WTC11 (cell line): ENCODE results near the gene NXN. TPM values are rescaled to one million over a fixed set of nuclear protein-coding genes. Genes with fewer than 3 reads are reported as not detected.
"Not testable (repeated sequence)": the region's sequence is repeated elsewhere in the genome, so short reads cannot be mapped to it uniquely, and the experiment has no call there.

Experiments used
- ATAC-seq: fragments of 200-7000 bp; cut with Tn5 transposase; 2 replicates; pipeline ENCODE4 v1.10.0; 2021; ENCODE audit warnings: mild to moderate bottlenecking, moderate library complexity
- CTCF ChIA-PET: fragments of 300-600 bp; sonication (Branson Sonifier 250); formaldehyde crosslinking; loops from one replicate; lab custom pipeline; 2021; ENCODE audit warnings: antibody characterized with exemption; lab: Charles Lee
- POLR2A ChIA-PET: fragments of 350-600 bp; sonication (Branson Sonifier 250); formaldehyde crosslinking; loops from one replicate; lab custom pipeline; 2021; ENCODE audit warnings: antibody characterized with exemption; lab: Charles Lee
- DNase-seq: peaks from one replicate; pipeline ENCODE4 v3.0.0; 2021; ENCODE audit warnings: low spot score
- H3K27ac Mint-ChIP-seq: 2 replicates; pipeline ENCODE4 v1.8.0; 2021; ENCODE audit warnings: mixed read lengths
- H3K27me3 Mint-ChIP-seq: 2 replicates; pipeline ENCODE4 v1.8.0; 2021; ENCODE audit warnings: low read depth, mild to moderate bottlenecking, moderate library complexity, mixed read lengths
- H3K36me3 Mint-ChIP-seq: 2 replicates; pipeline ENCODE4 v1.8.0; 2021; ENCODE audit warnings: mixed read lengths
- H3K4me1 Mint-ChIP-seq: 2 replicates; pipeline ENCODE4 v1.8.0; 2022; ENCODE audit warnings: mixed read lengths
- H3K4me3 Mint-ChIP-seq: 2 replicates; pipeline ENCODE4 v1.8.0; 2021; ENCODE audit warnings: mild to moderate bottlenecking, moderate library complexity, mixed read lengths
- H3K9me3 Mint-ChIP-seq: 2 replicates; pipeline ENCODE4 v1.8.0; 2021; ENCODE audit warnings: mixed read lengths
- CREB1 ChIP-seq: sonication (generic); formaldehyde crosslinking; IDR thresholded peaks from 2 replicates; pipeline ENCODE4 v1.8.0; 2023; ENCODE audit warnings: mild to moderate bottlenecking, missing genetic modification reagents
- ESRRA ChIP-seq: sonication (generic); formaldehyde crosslinking; IDR thresholded peaks from 2 replicates; pipeline ENCODE4 v1.8.1; 2022; ENCODE audit warnings: mild to moderate bottlenecking, missing genetic modification reagents, borderline replicate concordance
- IRF2 ChIP-seq: sonication (generic); formaldehyde crosslinking; IDR thresholded peaks from 2 replicates; pipeline ENCODE4 v1.8.0; 2022; ENCODE audit warnings: low read depth, missing genetic modification reagents, borderline replicate concordance
- JUN ChIP-seq: sonication (generic); formaldehyde crosslinking; IDR thresholded peaks from 2 replicates; pipeline ENCODE4 v1.8.0; 2023; ENCODE audit warnings: mild to moderate bottlenecking, missing genetic modification reagents
- MXD4 ChIP-seq: fragments of 250-450 bp; sonication (Bioruptor Pico); IDR thresholded peaks from 2 replicates; pipeline ENCODE4 v1.8.0; 2021; ENCODE audit warnings: mild to moderate bottlenecking, moderate library complexity, borderline replicate concordance
- NR3C1 ChIP-seq: sonication (generic); formaldehyde crosslinking; conservative IDR thresholded peaks from 2 replicates; pipeline ENCODE4 v1.8.1; 2023; ENCODE audit warnings: low read depth, mild to moderate bottlenecking, missing genetic modification reagents
- RELA ChIP-seq: sonication (generic); formaldehyde crosslinking; IDR thresholded peaks from 2 replicates; pipeline ENCODE4 v1.8.1; 2022; ENCODE audit warnings: missing genetic modification reagents, mild to moderate bottlenecking, borderline replicate concordance
- SMAD4 ChIP-seq: sonication (generic); formaldehyde crosslinking; IDR thresholded peaks from 2 replicates; pipeline ENCODE4 v1.8.0; 2022; ENCODE audit warnings: mild to moderate bottlenecking, missing genetic modification reagents
- TEAD4 ChIP-seq: sonication (generic); formaldehyde crosslinking; IDR thresholded peaks from 2 replicates; pipeline ENCODE4 v1.8.0; 2022; ENCODE audit warnings: mild to moderate bottlenecking, missing genetic modification reagents
- ZNF138 ChIP-seq: sonication (generic); formaldehyde crosslinking; conservative IDR thresholded peaks from 2 replicates; pipeline ENCODE4 v1.8.1; 2022; ENCODE audit warnings: mild to moderate bottlenecking, moderate library complexity, missing genetic modification reagents
- ZNF219 ChIP-seq: sonication (generic); formaldehyde crosslinking; IDR thresholded peaks from 2 replicates; pipeline ENCODE4 v1.8.0; 2023; ENCODE audit warnings: missing genetic modification reagents, mild to moderate bottlenecking, borderline replicate concordance
- ZNF263 ChIP-seq: sonication (generic); formaldehyde crosslinking; IDR thresholded peaks from 2 replicates; pipeline ENCODE4 v1.8.1; 2022; ENCODE audit warnings: low read depth, mild to moderate bottlenecking, moderate library complexity, missing genetic modification reagents
- ZNF671 ChIP-seq: fragments of 250-450 bp; sonication (Bioruptor Pico); IDR thresholded peaks from 2 replicates; pipeline ENCODE4 v1.8.0; 2021; ENCODE audit warnings: mild to moderate bottlenecking
- total RNA-seq: library from RNA; stranded (reverse); gene quantifications from 3 replicates; pipeline ENCODE4 v1.2.3, GENCODE V29; 2021
- TF ChIP-seq, protein P1 (sequence below): sonication (generic); formaldehyde crosslinking; IDR thresholded peaks from 2 replicates; pipeline ENCODE4 v1.8.1; 2022; ENCODE audit warnings: low read depth, missing genetic modification reagents, borderline replicate concordance
- TF ChIP-seq, protein P2 (sequence below): fragments of 250-450 bp; sonication (Bioruptor Pico); IDR thresholded peaks from 2 replicates; pipeline ENCODE4 v1.8.0; 2021; ENCODE audit warnings: mild to moderate bottlenecking
- TF ChIP-seq, protein P3 (sequence below): fragments of 250-450 bp; sonication (Bioruptor Pico); IDR thresholded peaks from 2 replicates; pipeline ENCODE4 v1.9.0; 2021; ENCODE audit warnings: mild to moderate bottlenecking, borderline replicate concordance
- TF ChIP-seq, protein P4 (sequence below): sonication (generic); formaldehyde crosslinking; IDR thresholded peaks from 2 replicates; pipeline ENCODE4 v1.8.1; 2023; ENCODE audit warnings: mild to moderate bottlenecking, missing genetic modification reagents
- TF ChIP-seq, protein P5 (sequence below): sonication (generic); formaldehyde crosslinking; IDR thresholded peaks from 2 replicates; pipeline ENCODE4 v1.8.1; 2023; ENCODE audit warnings: mild to moderate bottlenecking, moderate library complexity, missing genetic modification reagents
- TF ChIP-seq, protein P6 (sequence below): sonication (generic); formaldehyde crosslinking; IDR thresholded peaks from 2 replicates; pipeline ENCODE4 v1.8.1; 2023; ENCODE audit warnings: mild to moderate bottlenecking, missing genetic modification reagents, moderate library complexity

NXN gene
- total RNA-seq, 1 experiment from 2014 or later = 96.8 TPM

DNA sequence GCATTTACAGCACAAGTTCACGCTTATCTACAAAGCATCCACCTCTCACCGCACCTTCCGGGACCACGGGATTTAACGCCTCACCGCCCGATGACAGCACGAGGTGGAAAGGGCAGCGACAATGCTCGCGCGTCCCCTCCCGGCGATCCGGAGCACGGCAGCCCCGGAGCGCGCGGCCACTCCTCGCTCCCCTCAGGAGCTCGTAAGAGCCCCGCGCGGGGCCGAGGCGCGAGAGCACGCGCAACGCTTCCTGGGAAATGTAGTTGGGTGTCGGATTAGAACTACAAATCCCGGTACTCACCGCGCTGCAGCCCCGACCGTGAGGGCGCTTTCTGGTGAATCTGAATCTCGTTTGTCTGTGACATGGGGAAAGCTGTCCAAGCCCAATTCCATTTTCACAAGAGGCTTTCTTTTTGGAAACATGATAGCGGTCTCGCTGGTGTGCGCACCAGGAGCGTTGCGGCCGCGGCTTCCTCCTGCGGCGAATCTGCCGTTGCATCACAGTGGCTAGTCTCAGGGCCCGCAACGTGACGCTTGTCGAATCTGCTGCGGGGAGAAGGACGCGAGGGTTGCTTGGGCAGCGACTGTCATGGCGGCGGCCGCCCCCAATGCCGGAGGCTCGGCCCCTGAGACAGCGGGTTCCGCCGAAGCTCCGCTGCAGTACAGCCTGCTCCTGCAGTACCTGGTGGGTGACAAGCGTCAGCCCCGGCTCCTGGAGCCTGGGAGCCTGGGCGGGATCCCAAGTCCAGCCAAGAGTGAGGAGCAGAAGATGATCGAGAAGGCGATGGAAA lies 17.2 kb upstream of the NXN start, which contains the start of gene TIMM22 (continued):
- TF ChIP-seq ZNF138 (CRISPR knock-in tag) (no peak), RELA (CRISPR knock-in tag) (0 out of 2 replicates have a peak, but pooled peaks have one; percentile 73), ESRRA (CRISPR knock-in tag) (0 out of 2 replicates have a peak, but pooled peaks have one; percentile 50), CREB1 (CRISPR knock-in tag) (no peak; the same call in 1 of the 2 replicates), ZNF219 (CRISPR knock-in tag) (no peak), ZNF263 (CRISPR knock-in tag) (no peak), TEAD4 (CRISPR knock-in tag) (no peak), ZNF671 (no peak)
- TF ChIP-seq, protein P1, sequence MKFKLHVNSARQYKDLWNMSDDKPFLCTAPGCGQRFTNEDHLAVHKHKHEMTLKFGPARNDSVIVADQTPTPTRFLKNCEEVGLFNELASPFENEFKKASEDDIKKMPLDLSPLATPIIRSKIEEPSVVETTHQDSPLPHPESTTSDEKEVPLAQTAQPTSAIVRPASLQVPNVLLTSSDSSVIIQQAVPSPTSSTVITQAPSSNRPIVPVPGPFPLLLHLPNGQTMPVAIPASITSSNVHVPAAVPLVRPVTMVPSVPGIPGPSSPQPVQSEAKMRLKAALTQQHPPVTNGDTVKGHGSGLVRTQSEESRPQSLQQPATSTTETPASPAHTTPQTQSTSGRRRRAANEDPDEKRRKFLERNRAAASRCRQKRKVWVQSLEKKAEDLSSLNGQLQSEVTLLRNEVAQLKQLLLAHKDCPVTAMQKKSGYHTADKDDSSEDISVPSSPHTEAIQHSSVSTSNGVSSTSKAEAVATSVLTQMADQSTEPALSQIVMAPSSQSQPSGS (CRISPR knock-in tag) = no peak
- TF ChIP-seq, protein P2, sequence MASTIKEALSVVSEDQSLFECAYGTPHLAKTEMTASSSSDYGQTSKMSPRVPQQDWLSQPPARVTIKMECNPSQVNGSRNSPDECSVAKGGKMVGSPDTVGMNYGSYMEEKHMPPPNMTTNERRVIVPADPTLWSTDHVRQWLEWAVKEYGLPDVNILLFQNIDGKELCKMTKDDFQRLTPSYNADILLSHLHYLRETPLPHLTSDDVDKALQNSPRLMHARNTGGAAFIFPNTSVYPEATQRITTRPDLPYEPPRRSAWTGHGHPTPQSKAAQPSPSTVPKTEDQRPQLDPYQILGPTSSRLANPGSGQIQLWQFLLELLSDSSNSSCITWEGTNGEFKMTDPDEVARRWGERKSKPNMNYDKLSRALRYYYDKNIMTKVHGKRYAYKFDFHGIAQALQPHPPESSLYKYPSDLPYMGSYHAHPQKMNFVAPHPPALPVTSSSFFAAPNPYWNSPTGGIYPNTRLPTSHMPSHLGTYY (CRISPR knock-in tag) = no peak
- TF ChIP-seq, protein P3, sequence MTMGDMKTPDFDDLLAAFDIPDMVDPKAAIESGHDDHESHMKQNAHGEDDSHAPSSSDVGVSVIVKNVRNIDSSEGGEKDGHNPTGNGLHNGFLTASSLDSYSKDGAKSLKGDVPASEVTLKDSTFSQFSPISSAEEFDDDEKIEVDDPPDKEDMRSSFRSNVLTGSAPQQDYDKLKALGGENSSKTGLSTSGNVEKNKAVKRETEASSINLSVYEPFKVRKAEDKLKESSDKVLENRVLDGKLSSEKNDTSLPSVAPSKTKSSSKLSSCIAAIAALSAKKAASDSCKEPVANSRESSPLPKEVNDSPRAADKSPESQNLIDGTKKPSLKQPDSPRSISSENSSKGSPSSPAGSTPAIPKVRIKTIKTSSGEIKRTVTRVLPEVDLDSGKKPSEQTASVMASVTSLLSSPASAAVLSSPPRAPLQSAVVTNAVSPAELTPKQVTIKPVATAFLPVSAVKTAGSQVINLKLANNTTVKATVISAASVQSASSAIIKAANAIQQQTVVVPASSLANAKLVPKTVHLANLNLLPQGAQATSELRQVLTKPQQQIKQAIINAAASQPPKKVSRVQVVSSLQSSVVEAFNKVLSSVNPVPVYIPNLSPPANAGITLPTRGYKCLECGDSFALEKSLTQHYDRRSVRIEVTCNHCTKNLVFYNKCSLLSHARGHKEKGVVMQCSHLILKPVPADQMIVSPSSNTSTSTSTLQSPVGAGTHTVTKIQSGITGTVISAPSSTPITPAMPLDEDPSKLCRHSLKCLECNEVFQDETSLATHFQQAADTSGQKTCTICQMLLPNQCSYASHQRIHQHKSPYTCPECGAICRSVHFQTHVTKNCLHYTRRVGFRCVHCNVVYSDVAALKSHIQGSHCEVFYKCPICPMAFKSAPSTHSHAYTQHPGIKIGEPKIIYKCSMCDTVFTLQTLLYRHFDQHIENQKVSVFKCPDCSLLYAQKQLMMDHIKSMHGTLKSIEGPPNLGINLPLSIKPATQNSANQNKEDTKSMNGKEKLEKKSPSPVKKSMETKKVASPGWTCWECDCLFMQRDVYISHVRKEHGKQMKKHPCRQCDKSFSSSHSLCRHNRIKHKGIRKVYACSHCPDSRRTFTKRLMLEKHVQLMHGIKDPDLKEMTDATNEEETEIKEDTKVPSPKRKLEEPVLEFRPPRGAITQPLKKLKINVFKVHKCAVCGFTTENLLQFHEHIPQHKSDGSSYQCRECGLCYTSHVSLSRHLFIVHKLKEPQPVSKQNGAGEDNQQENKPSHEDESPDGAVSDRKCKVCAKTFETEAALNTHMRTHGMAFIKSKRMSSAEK (CRISPR knock-in tag) = no peak

DNA sequence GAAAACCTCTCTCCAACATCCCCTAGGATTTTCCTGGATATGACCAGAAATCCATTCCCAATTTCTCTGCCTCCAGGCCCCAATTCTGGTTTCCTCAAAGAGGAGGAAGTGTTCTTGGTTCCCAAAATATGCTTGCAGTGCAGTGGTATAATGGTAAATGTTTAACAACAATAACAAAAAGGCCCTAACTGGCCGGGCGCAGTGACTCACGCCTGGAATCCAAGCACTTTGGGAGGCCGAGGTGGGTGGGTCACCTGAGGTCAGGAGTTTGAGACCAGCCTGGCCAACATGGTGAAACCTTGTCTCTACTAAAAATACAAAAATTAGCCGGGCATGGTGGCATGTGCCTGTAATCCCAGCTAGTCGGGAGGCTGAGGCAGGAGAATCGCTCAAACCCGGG lies 15.7 kb upstream of the NXN start:
- peaks cover 19% of the 10 kb centered on the region for H3K27me3 Mint-ChIP-seq
- CTCF ChIA-PET = interaction anchor here (1.5 kb wide), 1 partner anchor 53 kb away, joined by 5 read pairs; no protein-coding TSS in a partner anchor
- H3K4me3 Mint-ChIP-seq = not testable (repeated sequence)

DNA sequence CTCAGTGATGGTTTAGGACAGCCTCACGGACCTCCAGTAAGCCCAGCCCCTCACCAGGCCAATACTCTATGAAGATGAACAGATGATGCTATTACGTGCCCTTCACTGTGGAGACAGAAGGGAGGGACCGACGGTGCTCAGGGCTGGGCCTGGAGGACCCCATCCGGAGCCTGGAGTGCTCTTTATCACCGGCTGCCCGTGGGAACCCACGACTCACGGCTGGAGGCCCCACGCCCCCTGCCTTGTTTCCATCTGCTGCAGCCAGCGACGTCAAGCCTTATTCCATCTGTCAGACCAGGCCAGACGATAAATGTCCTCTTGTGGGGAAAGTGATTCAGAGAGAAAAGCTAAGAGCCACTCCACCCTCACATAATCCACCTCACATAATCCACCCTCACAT lies 13.4 kb upstream of the NXN start:
- Mint-ChIP-seq H3K27me3 (peaks cover 19% of the 10 kb centered on the region), H3K36me3 (no peaks in the 10 kb centered on the region), H3K9me3 (peaks cover 14% of the 10 kb centered on the region), H3K27ac (no peak overlapping the region), H3K4me1 (peaks cover 4% of the 10 kb centered on the region), H3K4me3 (no peak overlapping the region)
- ATAC-seq = no peak
- ChIA-PET CTCF (interaction anchor here (1.8 kb wide), 1 partner anchor 12 kb away, joined by 4 read pairs; no protein-coding TSS in a partner anchor), POLR2A (no interaction called here)
- no peak for DNase-seq
- TF ChIP-seq, protein P4, sequence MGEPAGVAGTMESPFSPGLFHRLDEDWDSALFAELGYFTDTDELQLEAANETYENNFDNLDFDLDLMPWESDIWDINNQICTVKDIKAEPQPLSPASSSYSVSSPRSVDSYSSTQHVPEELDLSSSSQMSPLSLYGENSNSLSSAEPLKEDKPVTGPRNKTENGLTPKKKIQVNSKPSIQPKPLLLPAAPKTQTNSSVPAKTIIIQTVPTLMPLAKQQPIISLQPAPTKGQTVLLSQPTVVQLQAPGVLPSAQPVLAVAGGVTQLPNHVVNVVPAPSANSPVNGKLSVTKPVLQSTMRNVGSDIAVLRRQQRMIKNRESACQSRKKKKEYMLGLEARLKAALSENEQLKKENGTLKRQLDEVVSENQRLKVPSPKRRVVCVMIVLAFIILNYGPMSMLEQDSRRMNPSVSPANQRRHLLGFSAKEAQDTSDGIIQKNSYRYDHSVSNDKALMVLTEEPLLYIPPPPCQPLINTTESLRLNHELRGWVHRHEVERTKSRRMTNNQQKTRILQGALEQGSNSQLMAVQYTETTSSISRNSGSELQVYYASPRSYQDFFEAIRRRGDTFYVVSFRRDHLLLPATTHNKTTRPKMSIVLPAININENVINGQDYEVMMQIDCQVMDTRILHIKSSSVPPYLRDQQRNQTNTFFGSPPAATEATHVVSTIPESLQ (CRISPR knock-in tag) = no peak
- TF ChIP-seq MXD4 (no peak), IRF2 (CRISPR knock-in tag) (no peak), NR3C1 (no peak), SMAD4 (CRISPR knock-in tag) (no peak), JUN (no peak)
- TF ChIP-seq, protein P5, sequence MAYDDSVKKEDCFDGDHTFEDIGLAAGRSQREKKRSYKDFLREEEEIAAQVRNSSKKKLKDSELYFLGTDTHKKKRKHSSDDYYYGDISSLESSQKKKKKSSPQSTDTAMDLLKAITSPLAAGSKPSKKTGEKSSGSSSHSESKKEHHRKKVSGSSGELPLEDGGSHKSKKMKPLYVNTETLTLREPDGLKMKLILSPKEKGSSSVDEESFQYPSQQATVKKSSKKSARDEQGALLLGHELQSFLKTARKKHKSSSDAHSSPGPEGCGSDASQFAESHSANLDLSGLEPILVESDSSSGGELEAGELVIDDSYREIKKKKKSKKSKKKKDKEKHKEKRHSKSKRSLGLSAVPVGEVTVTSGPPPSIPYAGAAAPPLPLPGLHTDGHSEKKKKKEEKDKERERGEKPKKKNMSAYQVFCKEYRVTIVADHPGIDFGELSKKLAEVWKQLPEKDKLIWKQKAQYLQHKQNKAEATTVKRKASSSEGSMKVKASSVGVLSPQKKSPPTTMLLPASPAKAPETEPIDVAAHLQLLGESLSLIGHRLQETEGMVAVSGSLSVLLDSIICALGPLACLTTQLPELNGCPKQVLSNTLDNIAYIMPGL (CRISPR knock-in tag) = no peak
- TF ChIP-seq, protein P6, sequence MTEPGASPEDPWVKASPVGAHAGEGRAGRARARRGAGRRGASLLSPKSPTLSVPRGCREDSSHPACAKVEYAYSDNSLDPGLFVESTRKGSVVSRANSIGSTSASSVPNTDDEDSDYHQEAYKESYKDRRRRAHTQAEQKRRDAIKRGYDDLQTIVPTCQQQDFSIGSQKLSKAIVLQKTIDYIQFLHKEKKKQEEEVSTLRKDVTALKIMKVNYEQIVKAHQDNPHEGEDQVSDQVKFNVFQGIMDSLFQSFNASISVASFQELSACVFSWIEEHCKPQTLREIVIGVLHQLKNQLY (CRISPR knock-in tag) = no peak

More for the DNA sequence above, 15.7 kb upstream of the NXN start:
- DNase-seq, H3K4me1 Mint-ChIP-seq, POLR2A ChIA-PET, H3K36me3 Mint-ChIP-seq, H3K27ac Mint-ChIP-seq, ATAC-seq: not testable (repeated sequence)
- H3K9me3 Mint-ChIP-seq = peaks cover 14% of the 10 kb centered on the region
